HG02852 (cell line): ENCODE data around the gene DMRT2.

Experiments
- ATAC-seq: cut with Tn5 transposase; IDR thresholded peaks from one replicate; pipeline ENCODE4 v1.9.1; 2021; ENCODE audit warnings: mild to moderate bottlenecking, moderate library complexity; ENCODE audit not compliant: unreplicated experiment

Gene DMRT2

DNA sequence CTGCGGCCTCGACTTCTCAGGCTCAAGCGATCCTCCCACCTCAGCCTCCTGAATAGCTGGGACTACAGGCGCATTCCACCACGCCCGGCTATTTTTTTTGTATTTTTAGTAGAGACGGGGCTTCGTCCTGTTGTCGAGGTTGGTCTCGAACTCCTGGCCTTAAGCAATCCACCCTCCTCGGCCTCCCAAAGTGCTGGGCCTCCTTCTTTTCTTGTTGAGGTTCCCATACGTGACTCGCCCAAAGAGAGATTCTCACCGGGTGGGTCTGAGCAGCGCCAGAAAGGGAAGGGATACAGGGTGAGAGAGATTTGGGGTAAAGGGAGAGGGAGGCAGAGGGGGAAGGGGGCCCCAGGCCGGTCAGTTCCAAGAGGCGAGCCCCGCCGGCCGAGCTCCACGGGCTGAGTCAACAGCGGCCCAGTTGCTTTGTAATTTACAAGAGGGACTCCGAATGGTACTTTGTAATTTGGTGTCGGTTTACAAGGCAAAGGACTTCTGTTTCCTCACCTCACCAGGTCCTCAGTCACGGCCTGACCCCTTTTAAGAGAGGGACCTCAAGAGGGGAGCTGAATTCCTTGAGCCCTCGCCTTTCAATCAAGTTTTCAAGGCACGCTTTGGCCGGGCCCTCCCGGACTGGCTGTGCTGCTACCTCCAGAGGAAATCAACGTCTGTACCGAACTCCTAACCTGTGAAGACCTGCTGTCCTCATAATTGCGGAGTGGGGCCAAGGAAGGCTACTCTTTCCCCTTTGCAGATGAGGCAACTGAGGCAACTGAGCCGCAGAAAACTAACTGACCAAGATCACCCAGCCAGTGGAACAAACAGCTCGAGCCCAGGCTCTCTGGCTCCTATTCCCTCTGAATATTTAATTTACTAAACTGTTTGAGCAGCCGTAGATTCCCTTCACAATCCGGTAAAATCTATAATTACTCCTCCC, 3.3 kb upstream of the DMRT2 start:
- no peak for ATAC-seq

DNA sequence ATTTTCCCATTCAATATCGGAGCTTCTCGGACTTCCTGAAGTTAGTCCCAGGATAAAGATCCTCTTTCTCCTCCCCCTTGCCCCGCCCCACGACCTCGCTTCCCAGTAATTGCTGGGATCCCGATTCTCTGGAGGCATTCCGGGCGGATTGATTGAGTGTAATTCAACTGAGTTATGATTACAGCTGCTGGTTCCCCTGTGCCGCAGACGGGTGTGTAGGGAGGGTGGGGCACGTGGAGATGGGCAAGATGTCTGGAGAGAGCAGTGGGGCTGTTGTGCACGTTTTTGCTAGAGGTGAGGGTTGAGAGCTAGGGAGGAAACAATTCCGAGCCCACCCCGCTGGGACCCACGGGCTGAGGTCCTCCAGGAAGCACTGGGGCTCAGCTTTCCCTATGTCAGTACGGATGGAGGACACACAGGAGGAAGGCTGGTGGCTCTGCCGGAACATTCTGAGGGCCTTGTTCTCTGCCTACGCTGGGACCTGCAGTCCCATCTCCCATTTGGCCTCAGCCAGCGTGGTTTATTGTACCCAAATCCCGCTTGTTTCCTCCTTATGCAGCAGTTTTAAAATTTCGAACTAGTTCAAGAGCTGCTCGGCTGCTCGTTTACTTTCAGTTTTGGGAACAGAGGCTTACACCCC, 2.4 kb upstream of the DMRT2 start:
- ATAC-seq, result no peak

DNA sequence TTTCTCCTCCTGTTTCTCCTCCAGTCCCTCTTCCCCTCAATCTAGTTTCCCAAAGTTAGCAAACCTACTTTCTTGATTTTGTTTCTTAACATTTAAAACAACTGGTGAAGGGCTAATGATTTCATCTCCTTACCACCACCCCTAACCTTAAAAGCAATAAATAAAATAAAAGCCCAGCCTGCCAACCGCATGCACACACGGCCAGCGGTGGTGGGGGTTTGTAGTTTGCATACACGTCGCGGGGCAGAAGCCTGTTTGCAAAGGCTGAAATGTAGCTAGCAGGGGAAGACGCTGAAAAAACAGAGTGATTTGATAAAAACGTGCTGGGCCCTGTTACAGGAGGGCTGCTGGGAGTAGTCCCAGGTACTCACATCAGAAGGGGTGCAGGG, 1.9 kb upstream of the DMRT2 start:
- ATAC-seq, result no peak

DNA sequence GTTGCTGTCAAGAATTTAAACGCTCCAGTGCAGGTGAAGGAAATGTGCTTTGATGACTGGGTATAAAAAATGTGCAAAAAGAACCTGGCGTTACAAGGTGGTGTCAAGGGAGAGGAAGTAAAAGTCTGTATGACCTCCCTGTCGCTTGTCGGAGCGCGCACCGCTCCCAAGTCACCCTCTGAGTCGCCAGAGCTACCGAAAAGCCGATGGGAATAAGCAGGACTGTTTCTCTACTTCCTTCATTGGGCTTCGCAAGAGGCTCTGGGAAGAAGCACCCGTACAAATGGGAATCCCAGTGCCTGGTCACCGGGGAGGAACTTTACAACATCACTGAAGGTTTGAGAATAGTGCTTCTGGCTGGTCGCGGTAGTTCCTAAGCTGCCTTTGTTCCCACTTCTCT, 1.3 kb upstream of the DMRT2 start:
- no peak for ATAC-seq

- no peak for ATAC-seq
Observed at GRCh38 chr9:1049641-1050040, 516 bp upstream of the DMRT2 start.

- no peak for ATAC-seq
Observed at GRCh38 chr9:1051210-1051583, 1.0 kb downstream of the DMRT2 start.

GRCh38 chr9:1051584-1052275, 1.6 kb downstream of the DMRT2 start:
- ATAC-seq, result no peak

DNA sequence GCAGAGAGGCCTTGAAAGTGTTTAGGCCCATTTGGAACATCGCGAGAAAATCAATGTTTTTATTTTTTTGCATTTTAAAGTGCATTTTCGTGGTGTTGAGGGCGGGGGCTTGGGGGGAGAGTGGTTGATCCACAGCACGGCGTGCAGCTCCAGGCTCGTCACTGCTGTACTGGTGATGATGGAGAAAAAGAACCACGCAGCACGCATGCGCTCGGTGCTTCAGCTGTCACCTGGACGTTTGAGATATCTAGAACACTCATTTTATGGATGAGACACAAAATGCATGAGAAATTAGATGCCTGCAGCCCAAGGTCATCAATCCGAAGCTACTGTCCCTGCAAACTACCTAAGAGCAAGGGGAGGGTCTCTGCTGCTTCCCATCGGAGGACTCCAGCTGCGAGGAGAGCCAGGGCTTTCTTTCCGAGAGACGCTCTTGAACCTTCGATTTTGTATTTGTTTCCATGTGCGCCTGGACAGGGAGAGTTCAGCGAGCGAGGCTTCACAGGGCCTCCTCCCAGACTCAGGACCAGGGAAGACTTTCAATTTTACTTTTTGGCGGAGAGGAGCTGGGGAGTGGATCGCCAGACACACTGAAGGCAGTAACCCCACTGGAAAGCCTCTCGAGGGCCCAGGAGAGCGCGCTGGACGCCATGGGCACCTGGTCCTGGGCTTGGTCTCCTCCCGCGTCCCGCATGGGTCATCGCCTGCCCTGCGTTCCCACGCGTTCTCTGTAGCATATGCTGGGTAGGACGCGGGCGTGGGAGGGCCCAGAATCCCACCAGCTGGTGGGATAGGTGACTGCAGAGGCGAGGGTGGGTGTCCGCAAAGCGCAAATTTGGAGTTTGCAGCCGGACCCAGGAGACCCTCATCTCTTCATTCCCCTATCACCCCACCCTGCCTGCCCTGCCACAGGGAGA, 2.5 kb downstream of the DMRT2 start:
- no peak for ATAC-seq

DNA sequence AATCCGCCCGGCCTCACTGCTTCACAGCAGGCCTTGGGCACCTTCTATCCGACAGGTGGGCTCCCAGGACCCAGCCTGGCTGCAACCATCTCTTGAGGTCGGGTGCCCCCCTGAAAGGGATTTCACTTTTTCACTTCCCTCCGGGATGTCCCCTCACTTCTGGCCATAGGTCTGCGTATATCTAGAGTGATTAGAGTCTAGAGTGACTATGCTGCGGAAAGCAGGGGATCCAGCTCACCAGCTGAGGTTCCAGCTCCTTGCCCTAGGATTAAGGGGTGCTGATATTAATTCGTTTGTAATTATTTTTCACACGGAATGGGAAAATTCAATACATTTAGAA, 3.1 kb downstream of the DMRT2 start:
- ATAC-seq, result no peak

- ATAC-seq, result no peak
Observed at GRCh38 chr9:1053986-1054425, 3.8 kb downstream of the DMRT2 start.

- no peak for ATAC-seq
Observed at GRCh38 chr9:1055166-1055565, 5.0 kb downstream of the DMRT2 start.

DNA sequence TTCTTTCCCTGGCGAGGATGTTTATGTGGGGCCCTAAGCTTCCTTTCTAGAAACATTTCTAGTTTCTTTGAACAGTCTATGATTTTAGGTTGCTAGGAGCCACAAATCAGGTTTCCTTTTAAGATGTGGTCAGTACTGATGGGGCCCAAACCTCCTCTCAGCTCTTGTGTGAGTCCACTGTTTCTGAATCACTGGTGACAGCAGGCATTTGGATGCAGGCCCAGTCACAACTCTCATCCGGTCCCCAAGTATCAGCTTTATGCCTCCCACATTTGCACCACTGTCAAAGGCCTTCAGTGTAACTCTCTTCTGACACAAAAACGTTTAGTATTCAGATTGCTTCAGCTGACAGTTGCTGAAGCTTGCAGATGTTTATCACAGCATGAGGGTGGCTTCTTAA, 7.8 kb downstream of the DMRT2 start:
- no peak for ATAC-seq

GRCh38 chr9:1058826-1059487, 8.8 kb downstream of the DMRT2 start:
- ATAC-seq, result no peak

- ATAC-seq, result no peak
Observed at GRCh38 chr9:1065130-1065529, 15.0 kb downstream of the DMRT2 start.

DNA sequence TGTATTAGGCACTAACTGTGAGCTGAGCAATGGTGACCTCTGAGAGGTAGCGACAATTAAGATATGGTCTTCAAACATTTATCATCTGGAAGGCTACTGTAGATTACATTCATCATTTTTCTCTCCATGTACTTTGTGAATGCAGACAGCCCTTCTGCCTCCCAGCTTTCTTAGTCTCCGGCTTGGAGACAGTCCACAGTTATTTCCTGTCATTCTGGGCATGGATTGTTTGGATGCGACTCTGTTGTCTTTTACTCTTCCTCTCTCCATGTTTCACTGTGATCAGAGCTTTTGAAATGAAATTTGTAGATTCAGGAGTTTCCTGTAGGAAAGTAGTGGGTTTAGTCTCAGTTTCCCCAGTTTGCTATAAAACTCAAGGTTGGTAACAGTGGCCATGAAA, 20.5 kb downstream of the DMRT2 start:
- ATAC-seq, result no peak

- no peak for ATAC-seq
Observed at GRCh38 chr9:1071730-1072129, 21.6 kb downstream of the DMRT2 start.

GRCh38 chr9:1073497-1073896, 23.3 kb downstream of the DMRT2 start:
- ATAC-seq, result no peak

- no peak for ATAC-seq
Observed at GRCh38 chr9:1077616-1078015, 27.5 kb downstream of the DMRT2 start.

GRCh38 chr9:1083325-1083913, 33.3 kb downstream of the DMRT2 start:
- no peak for ATAC-seq

- ATAC-seq, result no peak
Observed at GRCh38 chr9:1085086-1085485, 34.9 kb downstream of the DMRT2 start.
